HCT116 (cell line): ENCODE results near the gene SLC41A3. TPM values are rescaled to one million over a fixed set of nuclear protein-coding genes. Genes with fewer than 3 reads are reported as not detected.

Experiments
- ATAC-seq: fragments of 200-7000 bp; cut with Tn5 transposase; 2 replicates; pipeline ENCODE4 v1.9.1; 2020; ENCODE audit warnings: mild to moderate bottlenecking, moderate library complexity
- BruUV-seq: library from RNA; stranded (reverse); fragments of 400-500 nt; replicated peaks from 2 replicates; lab custom pipeline; 2021; lab: Mats Ljungman, UMichigan
- CTCF ChIA-PET: fragments of 300-600 bp; sonication (Branson Sonifier 250); formaldehyde crosslinking; loops from one replicate; lab custom pipeline; 2021; ENCODE audit warnings: antibody characterized with exemption; lab: Charles Lee
- POLR2A ChIA-PET: fragments of 300-600, 350-600 bp; sonication (Branson Sonifier 250); formaldehyde crosslinking; loops from one replicate; lab custom pipeline; 2021; ENCODE audit warnings: antibody characterized with exemption; lab: Charles Lee
- RAD21 ChIA-PET, 2 experiments: fragments of 300-600 bp; sonication (Branson Sonifier 250); formaldehyde crosslinking; loops; one replicate each; lab custom pipeline; 2023; ENCODE audit warnings: low total read pairs in 2 of 2; ENCODE audit not compliant: uncharacterized antibody in 2 of 2, unreplicated experiment in 2 of 2, low non-redundant PET in 1 of 2; lab: Charles Lee
- DNase-seq: peaks from one replicate; pipeline ENCODE4 v3.0.0-alpha.2; 2010; ENCODE audit warnings: low read depth, low spot score
- H2AFZ ChIP-seq: fragments of 200-600 bp; shearing (Covaris generic), sonication (generic); 2 replicates; pipeline ENCODE4 v1.6.1; 2017; ENCODE audit warnings: low read depth, mixed run types, mixed read lengths, antibody characterized with exemption, low read length; ENCODE audit not compliant: poor library complexity, severe bottlenecking
- H3K27ac ChIP-seq: 2 replicates; pipeline ENCODE4 v1.5.1; 2012; ENCODE audit warnings: low read depth, low read length
- H3K27me3 ChIP-seq: fragments of 200-600 bp; sonication (generic); 2 replicates; pipeline ENCODE4 v1.6.1; 2016; ENCODE audit warnings: mixed run types, low read length, mixed read lengths; ENCODE audit not compliant: insufficient read depth
- H3K36me3 ChIP-seq, 2 experiments: fragments of 200-500 bp in 1 of 2; fragments of 200-600 bp in 1 of 2; sonication (Bioruptor generic) in 1 of 2; sonication (generic) in 1 of 2; 2 replicates each; pipeline versions ENCODE4 v1.5.1 to v1.6.1; 2014 to 2016; ENCODE audit warnings: low read length in 2 of 2, inconsistent platforms in 1 of 2, mixed read lengths in 1 of 2, mixed run types in 1 of 2; ENCODE audit not compliant: insufficient read depth in 2 of 2, control insufficient read depth in 1 of 2
- H3K4me1 ChIP-seq, 2 experiments: fragments of 200-600 bp in 1 of 2; sonication (generic) in 1 of 2; 2 replicates each; pipeline versions ENCODE4 v1.5.1 to v1.6.1; 2012 to 2017; ENCODE audit warnings: low read length in 2 of 2, inconsistent platforms in 1 of 2, mild to moderate bottlenecking in 1 of 2, mixed read lengths in 1 of 2, mixed run types in 1 of 2, moderate library complexity in 1 of 2; ENCODE audit not compliant: insufficient read depth in 2 of 2, control insufficient read depth in 1 of 2
- H3K4me2 ChIP-seq: fragments of 200-600 bp; sonication (generic); 2 replicates; pipeline ENCODE4 v1.6.1; 2017; ENCODE audit warnings: mixed run types, low read length, mixed read lengths
- H3K4me3 ChIP-seq, 2 experiments: fragments of 200-600 bp in 1 of 2; sonication (generic) in 1 of 2; replicated peaks in 1 of 2; 2 replicates each; pipeline ENCODE4 v1.5.1; 2011 to 2016; ENCODE audit warnings: low read length in 2 of 2, control low read depth in 1 of 2, low read depth in 1 of 2, mild to moderate bottlenecking in 1 of 2, mixed read lengths in 1 of 2, mixed run types in 1 of 2
- H3K79me2 ChIP-seq: fragments of 200-600 bp; sonication (generic); 2 replicates; pipeline ENCODE4 v1.6.1; 2017; ENCODE audit warnings: mild to moderate bottlenecking, mixed run types, low read length, moderate library complexity, mixed read lengths; ENCODE audit not compliant: insufficient read depth
- H3K9ac ChIP-seq: fragments of 200-600 bp; sonication (generic); 2 replicates; pipeline ENCODE4 v1.6.1; 2016; ENCODE audit warnings: low read length, mixed read lengths
- H3K9me2 ChIP-seq: fragments of 200-600 bp; sonication (generic), shearing (Covaris generic); 2 replicates; pipeline ENCODE4 v1.6.1; 2017; ENCODE audit warnings: mixed run types, mild to moderate bottlenecking, moderate library complexity; ENCODE audit not compliant: insufficient read depth
- H3K9me3 ChIP-seq, 2 experiments: fragments of 200-500 bp in 1 of 2; fragments of 200-600 bp in 1 of 2; sonication (Bioruptor generic) in 1 of 2; sonication (generic) in 1 of 2; 2 replicates each; pipeline ENCODE4 v1.6.1; 2014 to 2017; ENCODE audit warnings: low read length in 2 of 2, mixed read lengths in 2 of 2, inconsistent platforms in 1 of 2, low read depth in 1 of 2, mild to moderate bottlenecking in 1 of 2, mixed run types in 1 of 2, moderate library complexity in 1 of 2; ENCODE audit not compliant: control insufficient read depth in 1 of 2, insufficient read depth in 1 of 2
- H4K20me1 ChIP-seq: fragments of 200-600 bp; sonication (generic), shearing (Covaris generic); 2 replicates; pipeline ENCODE4 v1.6.1; 2017; ENCODE audit warnings: mixed run types, mild to moderate bottlenecking, moderate library complexity; ENCODE audit not compliant: insufficient read depth
- CBX3 ChIP-seq: IDR thresholded peaks from 2 replicates; pipeline ENCODE4 v1.6.1; 2012; ENCODE audit warnings: low read depth
- CTCF ChIP-seq, 3 experiments: fragments of 200-600 bp in 1 of 3; sonication (generic) in 1 of 3; IDR thresholded peaks in 2 of 3; conservative IDR thresholded peaks in 1 of 3; 2 replicates each; pipeline ENCODE4 v1.5.1; 2012 to 2017; ENCODE audit warnings: low read depth in 2 of 3, low read length in 2 of 3, antibody characterized with exemption in 1 of 3, borderline replicate concordance in 1 of 3, control low read depth in 1 of 3, mild to moderate bottlenecking in 1 of 3, mixed read lengths in 1 of 3, mixed run types in 1 of 3, moderate library complexity in 1 of 3; ENCODE audit not compliant: insufficient read depth in 1 of 3
- EGR1 ChIP-seq: IDR thresholded peaks from 2 replicates; pipeline ENCODE4 v1.6.1; 2012; ENCODE audit warnings: low read depth
- EZH2phosphoT487 ChIP-seq: fragments of 200-600 bp; IDR thresholded peaks from 2 replicates; pipeline ENCODE4 v1.6.1; 2018; ENCODE audit warnings: antibody characterized with exemption, borderline replicate concordance
- POLR2A ChIP-seq: IDR thresholded peaks from 2 replicates; pipeline ENCODE4 v1.7.0; 2011; ENCODE audit warnings: borderline replicate concordance; ENCODE audit not compliant: insufficient read depth, insufficient read length; ENCODE audit errors: extremely low read depth
- POLR2AphosphoS5 ChIP-seq: IDR thresholded peaks from 2 replicates; pipeline ENCODE4 v1.6.1; 2011; ENCODE audit warnings: mild to moderate bottlenecking, low read depth, low read length, moderate library complexity
- SIN3A ChIP-seq: IDR thresholded peaks from 2 replicates; pipeline ENCODE4 v1.6.1; 2012; ENCODE audit warnings: low read depth
- SRF ChIP-seq: IDR thresholded peaks from 2 replicates; pipeline ENCODE4 v1.6.1; 2012; ENCODE audit warnings: low read depth
- TCF7L2 ChIP-seq: IDR thresholded peaks from 2 replicates; pipeline ENCODE4 v1.7.0; 2011; ENCODE audit warnings: borderline replicate concordance, inconsistent platforms; ENCODE audit not compliant: insufficient read depth, insufficient read length; ENCODE audit errors: extremely low read depth
- ZBTB33 ChIP-seq: IDR thresholded peaks from 2 replicates; pipeline ENCODE4 v1.6.1; 2011; ENCODE audit warnings: mild to moderate bottlenecking, low read length, moderate library complexity; ENCODE audit not compliant: insufficient replicate concordance; ENCODE audit errors: extremely low read depth
- ZFX ChIP-seq: fragments of 450-650 bp; IDR thresholded peaks from 2 replicates; pipeline ENCODE4 v1.6.1; 2017
- intact Hi-C: fragments of 100-400 bp; cut with micrococcal nuclease; formaldehyde crosslinking; loops from 2 replicates; pipeline ENCODE4 v1.10.0; 2022
- total RNA-seq: library from RNA; stranded (reverse); gene quantifications from one replicate; pipeline ENCODE4 v1.2.1, GENCODE V29; 2021; ENCODE audit not compliant: unreplicated experiment

The SLC41A3 gene
- total RNA-seq, 1 experiment from 2014 or later: 45.9 TPM

- H3K27ac ChIP-seq: peak overlapping the region; percentile 63
- no peaks in the 10 kb centered on the region; a peak in 2 of 4 replicates for H3K9me3 ChIP-seq
- peaks cover 14 to 35% of the 10 kb centered on the region in 2 experiments for H3K4me1 ChIP-seq
- ChIA-PET RAD21 (no interaction called here), POLR2A (no interaction called here), CTCF (interaction anchor here (1.1 kb wide), 1 partner anchor 12 kb away, joined by 3 read pairs; no protein-coding TSS in a partner anchor)
- intact Hi-C loops: no loop called here
- BruUV-seq: no TSS peak
- H3K9me2 ChIP-seq: no peaks in the 10 kb centered on the region
- ATAC-seq (peak; percentile 68), DNase-seq (no peak)
- no peak overlapping the region for H2AFZ ChIP-seq
- peak overlapping the region; percentile 73 to 80 for H3K4me3 ChIP-seq
- no peaks in the 10 kb centered on the region for H4K20me1 ChIP-seq
- H3K4me2 ChIP-seq: peak overlapping the region; percentile 94
- TF ChIP-seq CBX3: no peak
- TF ChIP-seq SIN3A: no peak
- TF ChIP-seq POLR2AphosphoS5: no peak
- no peak for TF ChIP-seq EZH2phosphoT487
- no peak for TF ChIP-seq POLR2A
- TF ChIP-seq CTCF (IDR thresholded peaks at IDR 0.05 in 2 of 3, conservative IDR thresholded peaks at IDR 0.05 in 1 of 3; ENCODE audit: borderline replicate concordance in 1 of 3, insufficient read depth in 1 of 3, low read depth in 2 of 3, low read length in 2 of 3): no peak
- no peak for TF ChIP-seq SRF
- TF ChIP-seq ZFX: no peak
- no peak for TF ChIP-seq TCF7L2
- no peak for TF ChIP-seq ZBTB33
- no peak for TF ChIP-seq EGR1
- peak overlapping the region; percentile 80 for H3K9ac ChIP-seq
- 0 out of 4 replicates have a peak, but pooled peaks cover 0 to 4% of the 10 kb centered on the region in 2 experiments for H3K36me3 ChIP-seq
- peaks cover 15% of the 10 kb centered on the region; the same call in 1 of the 2 replicates for H3K79me2 ChIP-seq
- no peaks in the 10 kb centered on the region for H3K27me3 ChIP-seq
These were observed 412 bp downstream of the SLC41A3 start for GRCh38 chr3:126083511-126083912.
